AG09309 (cell line): ENCODE results near the gene C14orf132.

Source experiments
- DNase-seq: peaks from one replicate; pipeline ENCODE4 v3.0.0-alpha.2; 2010; ENCODE audit warnings: low read depth
- H3K4me3 ChIP-seq: 2 replicates; pipeline ENCODE4 v1.5.1; 2011; ENCODE audit warnings: mild to moderate bottlenecking, low read depth, low read length, moderate library complexity; ENCODE audit not compliant: control insufficient read depth
- CTCF ChIP-seq: IDR thresholded peaks from 2 replicates; pipeline ENCODE4 v1.5.1; 2011; ENCODE audit warnings: mild to moderate bottlenecking, low read depth, low read length, inconsistent platforms; ENCODE audit not compliant: insufficient read depth, control insufficient read depth; ENCODE audit errors: missing control alignments

C14orf132 gene

DNA sequence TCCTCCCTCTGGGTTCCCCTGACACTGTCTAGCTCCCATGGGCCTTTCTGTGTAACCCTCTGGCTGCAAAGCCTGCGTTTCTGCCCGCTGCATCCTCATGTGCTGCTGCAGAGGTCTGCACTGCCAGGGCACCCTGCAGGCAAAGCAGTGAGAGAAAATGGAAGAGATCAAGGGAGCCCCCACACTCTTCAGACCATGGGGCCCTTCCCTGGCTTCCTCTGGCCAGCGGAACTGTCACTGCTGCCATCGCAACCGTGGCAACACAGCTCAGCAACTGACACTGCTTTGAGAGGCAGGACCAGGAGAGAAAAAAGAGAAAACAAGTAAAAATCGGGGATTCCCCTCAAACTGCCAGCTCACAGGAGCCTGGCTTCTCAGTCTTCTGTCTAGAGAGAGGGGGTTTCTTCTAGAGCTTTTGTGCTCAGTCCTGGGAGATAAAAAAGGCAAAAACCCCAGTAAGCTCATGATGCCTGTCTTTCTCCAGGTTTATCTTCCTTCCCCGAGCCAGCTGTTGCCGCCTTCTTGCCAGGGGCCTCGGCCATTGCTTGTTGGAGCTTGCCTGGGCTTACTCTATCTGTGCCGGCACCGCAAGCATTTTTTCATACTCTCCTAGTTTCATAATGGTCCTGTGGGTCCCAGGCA is 38.9 kb downstream of the C14orf132 start:
- no peak for TF ChIP-seq CTCF
- H3K4me3 ChIP-seq, result no peak overlapping the region
- DNase-seq, result no peak

DNA sequence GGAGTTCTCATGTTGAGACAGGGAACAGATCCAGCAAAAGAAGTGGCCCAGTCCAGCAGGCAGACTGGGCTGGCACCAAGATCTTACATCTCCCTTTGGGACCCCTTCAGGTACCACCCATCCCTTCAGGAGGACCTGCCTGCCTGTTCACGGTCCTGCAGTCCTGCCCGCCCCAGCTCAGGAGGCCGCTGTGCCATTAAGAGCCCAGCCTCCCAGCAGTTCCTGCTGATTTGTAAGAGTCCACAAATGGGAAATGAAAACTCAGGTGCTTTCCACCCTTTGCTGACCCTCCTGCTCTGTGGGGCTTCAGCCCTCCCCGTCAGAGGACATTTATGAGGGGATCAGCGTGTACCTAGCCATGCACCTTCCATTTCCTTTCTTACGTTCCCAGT is 39.5 kb downstream of the C14orf132 start:
- no peak for TF ChIP-seq CTCF
- no peak for DNase-seq
- H3K4me3 ChIP-seq, result no peak overlapping the region

DNA sequence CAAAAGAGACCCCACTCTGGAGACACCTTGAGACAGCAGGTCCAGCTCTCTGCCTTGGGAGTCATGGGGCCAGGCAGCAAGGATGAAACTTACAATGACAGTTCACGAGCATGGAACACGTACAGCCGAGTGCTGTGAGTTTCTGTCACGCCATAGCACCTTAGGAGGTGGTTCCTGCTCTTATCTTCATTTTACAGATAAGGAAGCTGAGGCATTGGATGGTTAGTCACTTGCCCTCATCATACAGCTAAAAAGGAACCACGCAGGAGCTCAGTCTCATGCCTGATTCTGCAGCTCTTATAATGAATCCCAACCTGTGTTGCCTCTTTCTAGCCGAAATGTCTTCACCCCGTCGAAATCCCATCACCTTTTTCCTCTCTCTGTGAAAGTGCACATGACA is 39.9 kb downstream of the C14orf132 start:
- no peak overlapping the region for H3K4me3 ChIP-seq
- DNase-seq, result no peak
- no peak for TF ChIP-seq CTCF

- TF ChIP-seq CTCF, result no peak
- no peak for DNase-seq
- H3K4me3 ChIP-seq, result no peak overlapping the region
Measured at GRCh38 chr14:96080571-96080970, 41.4 kb downstream of the C14orf132 start.

DNA sequence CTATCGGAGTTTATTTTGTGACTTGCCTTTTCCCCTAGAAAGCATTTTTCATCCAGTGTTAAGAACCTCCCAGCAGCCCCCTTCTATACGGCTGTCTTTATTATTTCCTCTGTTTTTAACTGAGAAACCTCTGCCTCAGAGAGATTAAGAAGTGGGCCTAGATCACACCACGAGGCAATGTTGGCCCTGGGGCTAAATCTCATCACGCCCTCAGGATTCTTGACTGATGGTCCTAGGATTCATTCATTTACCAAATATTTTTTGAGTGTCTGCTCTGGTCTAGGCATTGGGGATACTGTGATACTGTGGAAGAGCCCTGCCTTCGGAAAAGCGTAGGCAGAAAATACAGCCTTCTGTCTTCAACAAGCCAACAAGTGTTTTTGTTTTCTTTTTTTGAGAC is 42.1 kb downstream of the C14orf132 start:
- no peak overlapping the region for H3K4me3 ChIP-seq
- no peak for DNase-seq
- TF ChIP-seq CTCF, result no peak

DNA sequence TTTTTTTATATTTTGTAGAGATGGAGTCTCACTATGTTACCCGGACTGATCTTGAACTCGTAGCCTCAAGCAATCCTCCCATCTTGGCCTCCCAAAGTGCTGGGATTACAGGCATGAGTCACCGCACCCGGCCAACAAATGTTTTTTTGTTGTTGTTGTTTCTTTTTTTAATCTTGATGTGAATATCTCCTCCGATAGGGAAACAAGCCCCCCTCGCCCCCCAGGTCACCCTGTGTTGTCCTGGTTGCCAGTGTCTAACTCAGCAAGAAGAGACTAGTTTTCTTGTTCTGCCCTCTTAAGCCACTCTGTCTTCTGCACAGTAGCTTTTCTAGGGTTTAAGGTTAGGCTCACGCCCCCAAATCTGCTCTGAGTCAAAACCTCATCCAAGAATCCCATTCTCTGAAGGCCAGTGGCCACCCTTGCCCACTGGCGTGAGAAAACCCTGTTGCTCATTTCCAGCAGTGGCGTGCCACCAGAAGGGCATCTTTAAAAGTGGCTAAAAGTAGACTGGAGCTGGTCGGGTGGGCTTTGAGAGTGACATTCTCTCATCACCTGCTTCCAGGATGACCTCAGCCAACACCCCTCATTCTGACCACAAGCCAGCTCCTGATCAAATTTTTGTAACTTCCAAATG is 42.7 kb downstream of the C14orf132 start:
- TF ChIP-seq CTCF, result no peak
- no peak overlapping the region for H3K4me3 ChIP-seq
- no peak for DNase-seq
